ENCODE measurements around the gene MAPK8IP1. TPM values are rescaled to one million over a fixed set of nuclear protein-coding genes. Genes with fewer than 3 reads are reported as not detected.

MAPK8IP1 gene
- polyA plus RNA-seq, 1 donor from 2014 or later: 58.8 TPM

DNA sequence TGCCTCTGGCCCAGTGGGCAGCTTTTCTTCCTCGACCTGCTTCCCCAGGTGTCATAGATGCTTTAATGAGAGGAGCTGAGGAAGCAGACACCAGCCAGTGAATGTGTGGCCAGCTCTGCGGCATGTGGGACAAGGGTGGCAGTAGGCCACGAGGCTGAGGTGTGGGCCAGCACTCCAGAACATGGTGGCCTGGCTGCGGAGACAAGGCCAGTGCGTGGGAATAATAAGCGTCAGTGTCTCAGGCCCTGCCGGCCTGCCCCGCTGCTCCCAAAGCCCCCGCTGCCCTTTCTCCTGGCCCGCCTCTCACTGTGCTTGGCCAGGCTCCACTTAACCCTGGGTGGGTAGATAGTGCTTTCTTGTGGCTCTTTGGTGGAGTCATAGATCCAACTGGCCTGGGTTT lies 2.1 kb downstream of the MAPK8IP1 start:
- no peak overlapping the region for H3K27ac ChIP-seq (ENCODE audit: low read length)

DNA sequence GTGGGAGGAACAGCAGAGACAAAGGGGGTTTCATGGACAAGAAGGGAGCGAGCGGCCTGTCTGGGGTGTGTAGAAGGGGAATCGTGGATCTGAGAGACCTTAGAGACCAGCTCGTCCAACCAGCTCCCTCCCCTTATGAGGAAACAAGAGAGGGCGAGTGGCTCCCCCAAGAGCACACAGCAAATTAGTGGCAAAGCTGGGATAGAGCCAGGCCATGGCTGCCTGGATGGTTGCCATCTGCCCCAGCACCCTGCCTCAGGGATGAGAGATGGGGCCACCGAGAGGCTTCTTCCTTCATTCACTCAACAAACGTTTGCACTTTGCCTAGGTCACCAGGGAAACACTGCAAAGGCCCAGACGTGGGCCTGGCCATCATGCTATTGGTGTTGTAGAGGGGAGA lies 4.1 kb downstream of the MAPK8IP1 start:
- no peaks in the 10 kb centered on the region for H3K9me3 ChIP-seq (ENCODE audit: low read length)
- H3K27ac ChIP-seq (ENCODE audit: low read length): no peak overlapping the region
- H2AFZ ChIP-seq (ENCODE audit: low read depth, low read length): no peak overlapping the region
- no peaks in the 10 kb centered on the region for H3K9me2 ChIP-seq (ENCODE audit: insufficient read depth, low read length)
- H3F3A ChIP-seq (ENCODE audit: insufficient read depth, low read length, poor library complexity, severe bottlenecking): no peaks in the 10 kb centered on the region
- H3K79me2 ChIP-seq (replicated peaks; ENCODE audit: insufficient read depth, low read length): peaks cover 29% of the 10 kb centered on the region
- H3K9ac ChIP-seq (ENCODE audit: low read length): no peak overlapping the region
- H3K27me3 ChIP-seq (ENCODE audit: insufficient read depth, low read depth, low read length): no peaks in the 10 kb centered on the region
- TF ChIP-seq, protein P1, sequence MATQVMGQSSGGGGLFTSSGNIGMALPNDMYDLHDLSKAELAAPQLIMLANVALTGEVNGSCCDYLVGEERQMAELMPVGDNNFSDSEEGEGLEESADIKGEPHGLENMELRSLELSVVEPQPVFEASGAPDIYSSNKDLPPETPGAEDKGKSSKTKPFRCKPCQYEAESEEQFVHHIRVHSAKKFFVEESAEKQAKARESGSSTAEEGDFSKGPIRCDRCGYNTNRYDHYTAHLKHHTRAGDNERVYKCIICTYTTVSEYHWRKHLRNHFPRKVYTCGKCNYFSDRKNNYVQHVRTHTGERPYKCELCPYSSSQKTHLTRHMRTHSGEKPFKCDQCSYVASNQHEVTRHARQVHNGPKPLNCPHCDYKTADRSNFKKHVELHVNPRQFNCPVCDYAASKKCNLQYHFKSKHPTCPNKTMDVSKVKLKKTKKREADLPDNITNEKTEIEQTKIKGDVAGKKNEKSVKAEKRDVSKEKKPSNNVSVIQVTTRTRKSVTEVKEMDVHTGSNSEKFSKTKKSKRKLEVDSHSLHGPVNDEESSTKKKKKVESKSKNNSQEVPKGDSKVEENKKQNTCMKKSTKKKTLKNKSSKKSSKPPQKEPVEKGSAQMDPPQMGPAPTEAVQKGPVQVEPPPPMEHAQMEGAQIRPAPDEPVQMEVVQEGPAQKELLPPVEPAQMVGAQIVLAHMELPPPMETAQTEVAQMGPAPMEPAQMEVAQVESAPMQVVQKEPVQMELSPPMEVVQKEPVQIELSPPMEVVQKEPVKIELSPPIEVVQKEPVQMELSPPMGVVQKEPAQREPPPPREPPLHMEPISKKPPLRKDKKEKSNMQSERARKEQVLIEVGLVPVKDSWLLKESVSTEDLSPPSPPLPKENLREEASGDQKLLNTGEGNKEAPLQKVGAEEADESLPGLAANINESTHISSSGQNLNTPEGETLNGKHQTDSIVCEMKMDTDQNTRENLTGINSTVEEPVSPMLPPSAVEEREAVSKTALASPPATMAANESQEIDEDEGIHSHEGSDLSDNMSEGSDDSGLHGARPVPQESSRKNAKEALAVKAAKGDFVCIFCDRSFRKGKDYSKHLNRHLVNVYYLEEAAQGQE (IDR thresholded peaks at IDR 0.05; ENCODE audit: borderline replicate concordance): no peak
- TF ChIP-seq POLR2AphosphoS5 (IDR thresholded peaks at IDR 0.05) (no peak), SMC3 (conservative IDR thresholded peaks at IDR 0.05; ENCODE audit: poor library complexity) (no peak), RAD21 (conservative IDR thresholded peaks at IDR 0.05) (no peak), EP300 (conservative IDR thresholded peaks at IDR 0.05; ENCODE audit: poor library complexity, severe bottlenecking) (no peak), MXI1 (conservative IDR thresholded peaks at IDR 0.05; ENCODE audit: poor library complexity, severe bottlenecking) (no peak), TAF1 (IDR thresholded peaks at IDR 0.05; ENCODE audit: low read depth) (no peak), EZH2 (IDR thresholded peaks at IDR 0.05; ENCODE audit: borderline replicate concordance, insufficient read depth, low read length, poor library complexity, severe bottlenecking) (no peak)
- TF ChIP-seq, protein P2, sequence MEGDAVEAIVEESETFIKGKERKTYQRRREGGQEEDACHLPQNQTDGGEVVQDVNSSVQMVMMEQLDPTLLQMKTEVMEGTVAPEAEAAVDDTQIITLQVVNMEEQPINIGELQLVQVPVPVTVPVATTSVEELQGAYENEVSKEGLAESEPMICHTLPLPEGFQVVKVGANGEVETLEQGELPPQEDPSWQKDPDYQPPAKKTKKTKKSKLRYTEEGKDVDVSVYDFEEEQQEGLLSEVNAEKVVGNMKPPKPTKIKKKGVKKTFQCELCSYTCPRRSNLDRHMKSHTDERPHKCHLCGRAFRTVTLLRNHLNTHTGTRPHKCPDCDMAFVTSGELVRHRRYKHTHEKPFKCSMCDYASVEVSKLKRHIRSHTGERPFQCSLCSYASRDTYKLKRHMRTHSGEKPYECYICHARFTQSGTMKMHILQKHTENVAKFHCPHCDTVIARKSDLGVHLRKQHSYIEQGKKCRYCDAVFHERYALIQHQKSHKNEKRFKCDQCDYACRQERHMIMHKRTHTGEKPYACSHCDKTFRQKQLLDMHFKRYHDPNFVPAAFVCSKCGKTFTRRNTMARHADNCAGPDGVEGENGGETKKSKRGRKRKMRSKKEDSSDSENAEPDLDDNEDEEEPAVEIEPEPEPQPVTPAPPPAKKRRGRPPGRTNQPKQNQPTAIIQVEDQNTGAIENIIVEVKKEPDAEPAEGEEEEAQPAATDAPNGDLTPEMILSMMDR (IDR thresholded peaks at IDR 0.05; ENCODE audit: poor library complexity, severe bottlenecking): no peak
- H3K36me3 ChIP-seq (ENCODE audit: insufficient read depth, low read length): no peaks in the 10 kb centered on the region
- no peak overlapping the region for H3K4me2 ChIP-seq (ENCODE audit: low read length)
- no peak overlapping the region for H3K4me3 ChIP-seq (ENCODE audit: low read length)
- H4K20me1 ChIP-seq (ENCODE audit: insufficient read depth): no peaks in the 10 kb centered on the region

More for the DNA sequence above, 2.1 kb downstream of the MAPK8IP1 start:
- no peaks in the 10 kb centered on the region for H3K36me3 ChIP-seq (ENCODE audit: insufficient read depth, low read length)
- H3K27me3 ChIP-seq (ENCODE audit: insufficient read depth, low read depth, low read length): no peaks in the 10 kb centered on the region
- H3K9ac ChIP-seq (ENCODE audit: low read length): no peak overlapping the region
- no peak overlapping the region for H2AFZ ChIP-seq (ENCODE audit: low read depth, low read length)
- no peaks in the 10 kb centered on the region for H3K9me3 ChIP-seq (ENCODE audit: low read length)
- H4K20me1 ChIP-seq (ENCODE audit: insufficient read depth): no peaks in the 10 kb centered on the region
- H3K4me3 ChIP-seq (ENCODE audit: low read length): peak overlapping the region; percentile 98
- no peaks in the 10 kb centered on the region for H3K9me2 ChIP-seq (ENCODE audit: insufficient read depth, low read length)
- H3K79me2 ChIP-seq (replicated peaks; ENCODE audit: insufficient read depth, low read length): peaks cover 29% of the 10 kb centered on the region
- H3K4me2 ChIP-seq (ENCODE audit: low read length): no peak overlapping the region
- H3F3A ChIP-seq (ENCODE audit: insufficient read depth, low read length, poor library complexity, severe bottlenecking): no peaks in the 10 kb centered on the region
- TF ChIP-seq RAD21 (conservative IDR thresholded peaks at IDR 0.05): no peak
- no peak for TF ChIP-seq MXI1 (conservative IDR thresholded peaks at IDR 0.05; ENCODE audit: poor library complexity, severe bottlenecking)
- no peak for TF ChIP-seq TAF1 (IDR thresholded peaks at IDR 0.05; ENCODE audit: low read depth)
- no peak for TF ChIP-seq EP300 (conservative IDR thresholded peaks at IDR 0.05; ENCODE audit: poor library complexity, severe bottlenecking)
